Skin epidermis (tissue), 12 donors: ENCODE results near the gene PKD2L1.
"Not testable (repeated sequence)": the region's sequence is repeated elsewhere in the genome, so short reads cannot be mapped to it uniquely, and the experiment has no call there.

Source experiments
- H3K27ac ChIP-seq, 21 experiments: fragments of 200-600 bp; sonication (generic) in 11 of 21; one replicate each; pipeline ENCODE4 v1.5.0; 2020; ENCODE audit warnings: mild to moderate bottlenecking in 3 of 21, inconsistent platforms in 2 of 21, moderate library complexity in 2 of 21
- H3K4me3 ChIP-seq, 7 experiments: fragments of 200-600 bp; sonication (generic) in 2 of 7; one replicate each; pipeline ENCODE4 v1.5.0; 2020; ENCODE audit warnings: inconsistent platforms in 2 of 7, mild to moderate bottlenecking in 2 of 7, moderate library complexity in 1 of 7

PKD2L1 gene

GRCh38 chr10:100297242-100297641 is 32.8 kb downstream of the PKD2L1 start:
- Histone ChIP-seq H3K4me3 (no peak overlapping the region), H3K27ac (no peak overlapping the region)

- Histone ChIP-seq H3K4me3 (no peak overlapping the region), H3K27ac (no peak overlapping the region)
Measured at GRCh38 chr10:100293066-100293465, 37.0 kb downstream of the PKD2L1 start.

- H3K4me3 ChIP-seq = not testable (repeated sequence)
- H3K27ac ChIP-seq = peak overlapping the region in 1 of 21 experiments; percentile 33
Measured at GRCh38 chr10:100292300-100292699, 37.7 kb downstream of the PKD2L1 start.

GRCh38 chr10:100291356-100291755 is 38.7 kb downstream of the PKD2L1 start:
- no peak overlapping the region for H3K27ac ChIP-seq
- H3K4me3 ChIP-seq = no peak overlapping the region

GRCh38 chr10:100289641-100290040 is 40.4 kb downstream of the PKD2L1 start:
- H3K4me3 ChIP-seq = no peak overlapping the region
- H3K27ac ChIP-seq = no peak overlapping the region

- H3K27ac ChIP-seq = no peak overlapping the region
- no peak overlapping the region for H3K4me3 ChIP-seq
Measured at GRCh38 chr10:100288196-100288595, 41.8 kb downstream of the PKD2L1 start.

GRCh38 chr10:100287756-100288155 is 42.3 kb downstream of the PKD2L1 start:
- Histone ChIP-seq H3K4me3 (no peak overlapping the region), H3K27ac (no peak overlapping the region)

- peak within 1 kb of the TSS; percentile 80 to 97 (median 91) for H3K27ac ChIP-seq
- peak within 1 kb of the TSS; percentile 65 to 95 (median 77) for H3K4me3 ChIP-seq
Measured at GRCh38 chr10:100286051-100287033, 43.7 kb downstream of the PKD2L1 start, which contains the start of gene BLOC1S2. Gene BLOC1S2 (minus strand): TSS chr10:100286680. CDS start chr10:100286659, 21 bp downstream.

- peak overlapping the region in 20 of 21 experiments; percentile 80 to 97 (median 91) for H3K27ac ChIP-seq
- peak overlapping the region; percentile 65 to 95 (median 77) for H3K4me3 ChIP-seq
Measured at GRCh38 chr10:100285326-100285725, 44.7 kb downstream of the PKD2L1 start.

GRCh38 chr10:100282907-100283306 is 47.1 kb downstream of the PKD2L1 start:
- H3K4me3 ChIP-seq = no peak overlapping the region
- H3K27ac ChIP-seq = peak overlapping the region in 1 of 21 experiments; percentile 20

GRCh38 chr10:100276971-100277370 is 53.1 kb downstream of the PKD2L1 start:
- not testable (repeated sequence) for H3K4me3 ChIP-seq, H3K27ac ChIP-seq

- H3K27ac ChIP-seq = peak within 1 kb of the TSS in 20 of 21 experiments; percentile 46 to 95 (median 84)
- peak within 1 kb of the TSS; percentile 59 to 100 (median 89) for H3K4me3 ChIP-seq
Measured at GRCh38 chr10:100267239-100268104, 62.6 kb downstream of the PKD2L1 start, which contains the start of gene CWF19L1. Gene CWF19L1 (minus strand): TSS chr10:100267638. CDS start chr10:100267593, 45 bp downstream.

GRCh38 chr10:100265821-100266485 is 64.1 kb downstream of the PKD2L1 start:
- Histone ChIP-seq H3K27ac (peak overlapping the region in 1 of 21 experiments; percentile 95), H3K4me3 (peak overlapping the region in 4 of 7 experiments; percentile 59 to 100 (median 90))

- H3K4me3 ChIP-seq = no peak overlapping the region
- no peak overlapping the region for H3K27ac ChIP-seq
Measured at GRCh38 chr10:100254191-100254590, 75.8 kb downstream of the PKD2L1 start.

- no peak overlapping the region for H3K27ac ChIP-seq
Measured at GRCh38 chr10:100253041-100253440, 77.0 kb downstream of the PKD2L1 start.

GRCh38 chr10:100248820-100249219 is 81.2 kb downstream of the PKD2L1 start:
- Histone ChIP-seq H3K4me3 (no peak overlapping the region), H3K27ac (no peak overlapping the region)

More at GRCh38 chr10:100253041-100253440, 77.0 kb downstream of the PKD2L1 start:
- H3K4me3 ChIP-seq = no peak overlapping the region

- H3K4me3 ChIP-seq = no peak overlapping the region
- H3K27ac ChIP-seq = no peak overlapping the region
Measured at GRCh38 chr10:100245484-100246220, 84.4 kb downstream of the PKD2L1 start.

GRCh38 chr10:100239851-100240250 is 90.2 kb downstream of the PKD2L1 start:
- no peak overlapping the region for H3K4me3 ChIP-seq
- no peak overlapping the region for H3K27ac ChIP-seq

GRCh38 chr10:100238429-100238828 is 91.6 kb downstream of the PKD2L1 start:
- Histone ChIP-seq H3K4me3 (no peak overlapping the region), H3K27ac (no peak overlapping the region)
